ENCODE results near the gene TBC1D5.

- TF ChIP-seq CTCF (IDR thresholded peaks at IDR 0.05) (no peak), EZH2phosphoT487 (IDR thresholded peaks at IDR 0.05) (no peak)
These were observed 437.5 kb downstream of the TBC1D5 start for GRCh38 chr3:17304969-17305368.

Data from neural progenitor cell (in vitro differentiated cells).